OCI-LY7 (cell line): ENCODE data around the gene AKT2. TPM values are rescaled to one million over a fixed set of nuclear protein-coding genes. Genes with fewer than 3 reads are reported as not detected.
A peak's percentile ranks its signal among the peaks of the same experiment; 100 is the strongest.

Experiments
- BruUV-seq: library from RNA; stranded (reverse); fragments of 400-500 nt; replicated peaks from 2 replicates; lab custom pipeline; 2021; lab: Mats Ljungman, UMichigan
- CTCF ChIA-PET: fragments of 300-600 bp; sonication (Branson Sonifier 250); formaldehyde crosslinking; loops from one replicate; lab custom pipeline; 2022; ENCODE audit warnings: antibody characterized with exemption; ENCODE audit not compliant: unreplicated experiment; lab: Charles Lee
- POLR2A ChIA-PET: fragments of 300-600 bp; sonication (Branson Sonifier 250); formaldehyde crosslinking; loops from one replicate; lab custom pipeline; 2022; ENCODE audit warnings: antibody characterized with exemption; lab: Charles Lee
- DNase-seq: peaks from one replicate; pipeline ENCODE4 v3.0.0-alpha.2; 2015; ENCODE audit warnings: low spot score
- H2AFZ ChIP-seq: fragments of 200-600 bp; sonication (generic), shearing (Covaris generic); 2 replicates; pipeline ENCODE4 v1.6.1; 2014; ENCODE audit warnings: mild to moderate bottlenecking, antibody characterized with exemption, low read length, moderate library complexity
- H3K27ac ChIP-seq: fragments of 200-600 bp; sonication (generic); 2 replicates; pipeline ENCODE4 v1.5.1; 2014; ENCODE audit warnings: mixed run types, low read depth, mild to moderate bottlenecking, moderate library complexity, low read length, inconsistent platforms; ENCODE audit not compliant: poor library complexity, severe bottlenecking
- H3K36me3 ChIP-seq: fragments of 200-600 bp; sonication (generic); 2 replicates; pipeline ENCODE4 v1.6.1; 2014; ENCODE audit warnings: mild to moderate bottlenecking, antibody characterized with exemption, low read length, moderate library complexity, mixed read lengths; ENCODE audit not compliant: insufficient read depth
- H3K4me1 ChIP-seq: fragments of 200-600 bp; sonication (generic); 2 replicates; pipeline ENCODE4 v1.5.1; 2014; ENCODE audit warnings: mild to moderate bottlenecking, low read length; ENCODE audit not compliant: insufficient read depth, poor library complexity, severe bottlenecking
- H3K4me2 ChIP-seq: fragments of 200-600 bp; sonication (generic); 2 replicates; pipeline ENCODE4 v1.6.1; 2014; ENCODE audit warnings: mild to moderate bottlenecking, low read length
- H3K4me3 ChIP-seq: fragments of 200-600 bp; sonication (generic); 2 replicates; pipeline ENCODE4 v1.5.1; 2014; ENCODE audit warnings: mild to moderate bottlenecking, low read depth, low read length; ENCODE audit not compliant: poor library complexity, severe bottlenecking
- H3K79me2 ChIP-seq: fragments of 200-600 bp; sonication (generic); 2 replicates; pipeline ENCODE4 v1.6.1; 2016; ENCODE audit warnings: low read depth, mild to moderate bottlenecking, low read length, moderate library complexity, mixed read lengths; ENCODE audit not compliant: insufficient read depth
- H3K9me2 ChIP-seq: fragments of 200-600 bp; sonication (generic); 2 replicates; pipeline ENCODE4 v1.6.1; 2016; ENCODE audit warnings: mild to moderate bottlenecking, low read length, mixed read lengths; ENCODE audit not compliant: insufficient read depth
- H3K9me3 ChIP-seq: fragments of 200-600 bp; sonication (generic); 2 replicates; pipeline ENCODE4 v1.6.1; 2014; ENCODE audit warnings: mild to moderate bottlenecking, mixed run types, low read length, mixed read lengths
- H4K20me1 ChIP-seq: fragments of 200-600 bp; sonication (generic); 2 replicates; pipeline ENCODE4 v1.6.1; 2014; ENCODE audit warnings: mild to moderate bottlenecking, antibody characterized with exemption, low read length, moderate library complexity, mixed read lengths; ENCODE audit not compliant: insufficient read depth
- CTCF ChIP-seq: fragments of 200-600 bp; sonication (generic); conservative IDR thresholded peaks from 2 replicates; pipeline ENCODE4 v1.5.1; 2014; ENCODE audit warnings: mild to moderate bottlenecking, antibody characterized with exemption, low read length, moderate library complexity, mixed read lengths
- EZH2phosphoT487 ChIP-seq: fragments of 200-600 bp; sonication (generic); IDR thresholded peaks from 2 replicates; pipeline ENCODE4 v1.6.1; 2018; ENCODE audit warnings: low read depth, borderline replicate concordance, mild to moderate bottlenecking, mixed run types, antibody characterized with exemption, low read length, moderate library complexity, mixed read lengths
- intact Hi-C: fragments of 100-400 bp; cut with micrococcal nuclease; formaldehyde crosslinking; loops from one replicate; pipeline ENCODE4 v1.10.0; 2022; ENCODE audit not compliant: unreplicated experiment
- total RNA-seq, 2 experiments: library from RNA; depleted of rRNA in 1 of 2; stranded (reverse); fragments of >200 nt in 1 of 2; shearing (Covaris generic) in 1 of 2; gene quantifications; 2 replicates each; pipeline ENCODE4 v1.2.3, GENCODE V29; 2014 to 2022

Gene AKT2
- total RNA-seq, 2 experiments from 2014 or later = 116 to 197 TPM

- Histone ChIP-seq H3K9me3 (no peaks in the 10 kb centered on the region), H3K27ac (no peak overlapping the region), H3K9me2 (no peaks in the 10 kb centered on the region), H4K20me1 (no peaks in the 10 kb centered on the region), H3K4me3 (no peak overlapping the region), H3K4me2 (no peak overlapping the region), H3K36me3 (peaks cover 80% of the 10 kb centered on the region), H3K79me2 (peaks cover 5% of the 10 kb centered on the region; the same call in 1 of the 2 replicates), H3K4me1 (no peaks in the 10 kb centered on the region), H2AFZ (no peak overlapping the region)
- BruUV-seq = TSS peak; percentile 37
- ChIA-PET CTCF (no interaction called here), POLR2A (no interaction called here)
- intact Hi-C loops = no loop called here
- no peak for DNase-seq
- no peak for TF ChIP-seq CTCF
- no peak for TF ChIP-seq EZH2phosphoT487
Measured at GRCh38 chr19:40253611-40254092, 31.5 kb downstream of the AKT2 start.

- no TSS peak for BruUV-seq
- H3K4me2 ChIP-seq = no peak overlapping the region
- intact Hi-C loops = no loop called here
- no peak overlapping the region for H2AFZ ChIP-seq
- TF ChIP-seq EZH2phosphoT487 = no peak
- TF ChIP-seq CTCF = no peak
- no peaks in the 10 kb centered on the region for H3K9me2 ChIP-seq
- H3K27ac ChIP-seq = no peak overlapping the region
- ChIA-PET POLR2A (no interaction called here), CTCF (no interaction called here)
- no peak for DNase-seq
- H3K36me3 ChIP-seq = peaks cover 73% of the 10 kb centered on the region
- H3K4me1 ChIP-seq = no peaks in the 10 kb centered on the region
- no peaks in the 10 kb centered on the region for H4K20me1 ChIP-seq
- no peaks in the 10 kb centered on the region for H3K79me2 ChIP-seq
- H3K4me3 ChIP-seq = no peak overlapping the region
- H3K9me3 ChIP-seq = no peaks in the 10 kb centered on the region
Measured at GRCh38 chr19:40252395-40252794, 32.8 kb downstream of the AKT2 start.

GRCh38 chr19:40251991-40252390 lies 33.2 kb downstream of the AKT2 start:
- H3K36me3 ChIP-seq = peaks cover 69% of the 10 kb centered on the region

More at GRCh38 chr19:40251991-40252390, 33.2 kb downstream of the AKT2 start:
- ChIA-PET CTCF (no interaction called here), POLR2A (no interaction called here)
- Histone ChIP-seq H4K20me1 (no peaks in the 10 kb centered on the region), H3K79me2 (no peaks in the 10 kb centered on the region), H2AFZ (no peak overlapping the region), H3K4me1 (no peaks in the 10 kb centered on the region), H3K4me3 (no peak overlapping the region), H3K27ac (no peak overlapping the region), H3K4me2 (no peak overlapping the region), H3K9me3 (no peaks in the 10 kb centered on the region), H3K9me2 (no peaks in the 10 kb centered on the region)
- BruUV-seq = no TSS peak
- DNase-seq = no peak
- intact Hi-C loops = no loop called here
- no peak for TF ChIP-seq CTCF
- no peak for TF ChIP-seq EZH2phosphoT487
